GM23338 (cell line): ENCODE measurements around the gene ITGAV. TPM values are rescaled to one million over a fixed set of nuclear protein-coding genes. Genes with fewer than 3 reads are reported as not detected.

Experiments
- JUNB ChIP-seq: IDR thresholded peaks from one replicate; pipeline ENCODE4 v1.6.1; 2016; ENCODE audit warnings: antibody characterized with exemption; ENCODE audit not compliant: unreplicated experiment
- ZNF331 ChIP-seq: fragments of 250-450 bp; sonication (Bioruptor Pico); IDR thresholded peaks from 2 replicates; pipeline ENCODE4 v1.5.0; 2020; ENCODE audit warnings: low read depth, mild to moderate bottlenecking, moderate library complexity
- polyA plus RNA-seq: library from polyadenylated mRNA; unstranded; fragments of >200 nt; fragmentation: Nextera tagmentation; extraction: Ambion mirVana; gene quantifications from 2 replicates; pipeline ENCODE4 v1.2.1, GENCODE V29; 2016
- total RNA-seq: library from RNA; depleted of rRNA; stranded (reverse); fragments of >200 nt; shearing (Covaris generic); gene quantifications from 2 replicates; pipeline ENCODE4 v1.2.3, GENCODE V29; 2014
- TF ChIP-seq, protein P1 (sequence below): fragments of 250-450 bp; sonication (Bioruptor Pico); IDR thresholded peaks from 2 replicates; pipeline ENCODE4 v1.5.0; 2020; ENCODE audit warnings: mild to moderate bottlenecking, moderate library complexity
- TF ChIP-seq, protein P2 (sequence below), 2 experiments: fragments of 200-600 bp in 1 of 2; sonication (generic) in 1 of 2; conservative IDR thresholded peaks; 2 replicates each; pipeline versions ENCODE4 v1.5.1 to v1.6.1; 2016 to 2017; ENCODE audit warnings: antibody characterized with exemption in 2 of 2, low read depth in 2 of 2, mild to moderate bottlenecking in 2 of 2, moderate library complexity in 1 of 2
- TF ChIP-seq, protein P3 (sequence below): IDR thresholded peaks from 2 replicates; pipeline ENCODE4 v1.6.1; 2016; ENCODE audit warnings: antibody characterized with exemption

The ITGAV gene
- total and polyA plus RNA-seq, 2 experiments from 2014 or later, result 9.1 to 56.5 TPM

DNA sequence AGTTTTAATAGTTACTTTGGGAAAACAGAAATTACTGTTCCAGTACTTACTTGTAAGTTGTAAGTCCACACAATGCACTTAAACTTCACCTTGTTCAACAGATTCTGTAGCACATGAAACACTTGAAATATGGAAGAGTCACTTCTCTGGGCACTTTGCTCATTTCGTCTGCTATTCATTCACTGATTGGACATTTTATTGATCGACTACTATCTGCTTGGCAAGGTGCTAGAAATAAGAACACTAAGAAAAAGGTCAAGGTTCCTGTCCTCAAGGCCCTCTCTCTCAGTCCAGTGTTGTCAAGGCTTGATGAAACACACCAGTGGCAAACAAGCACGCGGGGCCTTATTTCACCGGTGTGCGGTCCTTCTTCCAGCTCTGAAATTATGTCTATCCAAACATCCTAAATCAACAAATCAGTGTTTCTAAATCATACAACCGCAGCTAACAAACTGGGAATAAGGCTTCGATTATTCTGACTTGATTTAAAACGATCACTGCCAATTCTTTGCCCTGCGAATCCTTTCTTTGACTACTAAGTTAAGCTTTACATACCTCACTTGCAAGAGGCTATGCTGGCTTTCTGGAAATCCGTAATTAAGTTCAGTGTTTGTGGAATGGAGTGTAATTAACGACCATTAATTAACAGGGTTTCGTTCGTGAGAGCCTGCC is 780 bp upstream of the ITGAV start (continued):
- TF ChIP-seq, protein P1, sequence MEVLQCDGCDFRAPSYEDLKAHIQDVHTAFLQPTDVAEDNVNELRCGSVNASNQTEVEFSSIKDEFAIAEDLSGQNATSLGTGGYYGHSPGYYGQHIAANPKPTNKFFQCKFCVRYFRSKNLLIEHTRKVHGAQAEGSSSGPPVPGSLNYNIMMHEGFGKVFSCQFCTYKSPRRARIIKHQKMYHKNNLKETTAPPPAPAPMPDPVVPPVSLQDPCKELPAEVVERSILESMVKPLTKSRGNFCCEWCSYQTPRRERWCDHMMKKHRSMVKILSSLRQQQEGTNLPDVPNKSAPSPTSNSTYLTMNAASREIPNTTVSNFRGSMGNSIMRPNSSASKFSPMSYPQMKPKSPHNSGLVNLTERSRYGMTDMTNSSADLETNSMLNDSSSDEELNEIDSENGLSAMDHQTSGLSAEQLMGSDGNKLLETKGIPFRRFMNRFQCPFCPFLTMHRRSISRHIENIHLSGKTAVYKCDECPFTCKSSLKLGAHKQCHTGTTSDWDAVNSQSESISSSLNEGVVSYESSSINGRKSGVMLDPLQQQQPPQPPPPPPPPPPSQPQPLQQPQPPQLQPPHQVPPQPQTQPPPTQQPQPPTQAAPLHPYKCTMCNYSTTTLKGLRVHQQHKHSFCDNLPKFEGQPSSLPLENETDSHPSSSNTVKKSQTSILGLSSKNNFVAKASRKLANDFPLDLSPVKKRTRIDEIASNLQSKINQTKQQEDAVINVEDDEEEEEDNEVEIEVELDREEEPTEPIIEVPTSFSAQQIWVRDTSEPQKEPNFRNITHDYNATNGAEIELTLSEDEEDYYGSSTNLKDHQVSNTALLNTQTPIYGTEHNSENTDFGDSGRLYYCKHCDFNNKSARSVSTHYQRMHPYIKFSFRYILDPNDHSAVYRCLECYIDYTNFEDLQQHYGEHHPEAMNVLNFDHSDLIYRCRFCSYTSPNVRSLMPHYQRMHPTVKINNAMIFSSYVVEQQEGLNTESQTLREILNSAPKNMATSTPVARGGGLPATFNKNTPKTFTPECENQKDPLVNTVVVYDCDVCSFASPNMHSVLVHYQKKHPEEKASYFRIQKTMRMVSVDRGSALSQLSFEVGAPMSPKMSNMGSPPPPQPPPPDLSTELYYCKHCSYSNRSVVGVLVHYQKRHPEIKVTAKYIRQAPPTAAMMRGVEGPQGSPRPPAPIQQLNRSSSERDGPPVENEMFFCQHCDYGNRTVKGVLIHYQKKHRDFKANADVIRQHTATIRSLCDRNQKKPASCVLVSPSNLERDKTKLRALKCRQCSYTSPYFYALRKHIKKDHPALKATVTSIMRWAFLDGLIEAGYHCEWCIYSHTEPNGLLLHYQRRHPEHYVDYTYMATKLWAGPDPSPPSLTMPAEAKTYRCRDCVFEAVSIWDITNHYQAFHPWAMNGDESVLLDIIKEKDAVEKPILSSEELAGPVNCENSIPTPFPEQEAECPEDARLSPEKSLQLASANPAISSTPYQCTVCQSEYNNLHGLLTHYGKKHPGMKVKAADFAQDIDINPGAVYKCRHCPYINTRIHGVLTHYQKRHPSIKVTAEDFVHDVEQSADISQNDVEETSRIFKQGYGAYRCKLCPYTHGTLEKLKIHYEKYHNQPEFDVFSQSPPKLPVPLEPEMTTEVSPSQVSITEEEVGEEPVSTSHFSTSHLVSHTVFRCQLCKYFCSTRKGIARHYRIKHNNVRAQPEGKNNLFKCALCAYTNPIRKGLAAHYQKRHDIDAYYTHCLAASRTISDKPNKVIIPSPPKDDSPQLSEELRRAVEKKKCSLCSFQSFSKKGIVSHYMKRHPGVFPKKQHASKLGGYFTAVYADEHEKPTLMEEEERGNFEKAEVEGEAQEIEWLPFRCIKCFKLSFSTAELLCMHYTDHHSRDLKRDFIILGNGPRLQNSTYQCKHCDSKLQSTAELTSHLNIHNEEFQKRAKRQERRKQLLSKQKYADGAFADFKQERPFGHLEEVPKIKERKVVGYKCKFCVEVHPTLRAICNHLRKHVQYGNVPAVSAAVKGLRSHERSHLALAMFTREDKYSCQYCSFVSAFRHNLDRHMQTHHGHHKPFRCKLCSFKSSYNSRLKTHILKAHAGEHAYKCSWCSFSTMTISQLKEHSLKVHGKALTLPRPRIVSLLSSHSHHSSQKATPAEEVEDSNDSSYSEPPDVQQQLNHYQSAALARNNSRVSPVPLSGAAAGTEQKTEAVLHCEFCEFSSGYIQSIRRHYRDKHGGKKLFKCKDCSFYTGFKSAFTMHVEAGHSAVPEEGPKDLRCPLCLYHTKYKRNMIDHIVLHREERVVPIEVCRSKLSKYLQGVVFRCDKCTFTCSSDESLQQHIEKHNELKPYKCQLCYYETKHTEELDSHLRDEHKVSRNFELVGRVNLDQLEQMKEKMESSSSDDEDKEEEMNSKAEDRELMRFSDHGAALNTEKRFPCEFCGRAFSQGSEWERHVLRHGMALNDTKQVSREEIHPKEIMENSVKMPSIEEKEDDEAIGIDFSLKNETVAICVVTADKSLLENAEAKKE, result no peak
- TF ChIP-seq, protein P2, sequence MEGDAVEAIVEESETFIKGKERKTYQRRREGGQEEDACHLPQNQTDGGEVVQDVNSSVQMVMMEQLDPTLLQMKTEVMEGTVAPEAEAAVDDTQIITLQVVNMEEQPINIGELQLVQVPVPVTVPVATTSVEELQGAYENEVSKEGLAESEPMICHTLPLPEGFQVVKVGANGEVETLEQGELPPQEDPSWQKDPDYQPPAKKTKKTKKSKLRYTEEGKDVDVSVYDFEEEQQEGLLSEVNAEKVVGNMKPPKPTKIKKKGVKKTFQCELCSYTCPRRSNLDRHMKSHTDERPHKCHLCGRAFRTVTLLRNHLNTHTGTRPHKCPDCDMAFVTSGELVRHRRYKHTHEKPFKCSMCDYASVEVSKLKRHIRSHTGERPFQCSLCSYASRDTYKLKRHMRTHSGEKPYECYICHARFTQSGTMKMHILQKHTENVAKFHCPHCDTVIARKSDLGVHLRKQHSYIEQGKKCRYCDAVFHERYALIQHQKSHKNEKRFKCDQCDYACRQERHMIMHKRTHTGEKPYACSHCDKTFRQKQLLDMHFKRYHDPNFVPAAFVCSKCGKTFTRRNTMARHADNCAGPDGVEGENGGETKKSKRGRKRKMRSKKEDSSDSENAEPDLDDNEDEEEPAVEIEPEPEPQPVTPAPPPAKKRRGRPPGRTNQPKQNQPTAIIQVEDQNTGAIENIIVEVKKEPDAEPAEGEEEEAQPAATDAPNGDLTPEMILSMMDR (conservative IDR thresholded peaks at IDR 0.05; ENCODE audit: low read depth in 2 of 2), result no peak
- TF ChIP-seq JUNB (no peak), ZNF331 (CRISPR knock-in tag) (no peak)
- TF ChIP-seq, protein P3, sequence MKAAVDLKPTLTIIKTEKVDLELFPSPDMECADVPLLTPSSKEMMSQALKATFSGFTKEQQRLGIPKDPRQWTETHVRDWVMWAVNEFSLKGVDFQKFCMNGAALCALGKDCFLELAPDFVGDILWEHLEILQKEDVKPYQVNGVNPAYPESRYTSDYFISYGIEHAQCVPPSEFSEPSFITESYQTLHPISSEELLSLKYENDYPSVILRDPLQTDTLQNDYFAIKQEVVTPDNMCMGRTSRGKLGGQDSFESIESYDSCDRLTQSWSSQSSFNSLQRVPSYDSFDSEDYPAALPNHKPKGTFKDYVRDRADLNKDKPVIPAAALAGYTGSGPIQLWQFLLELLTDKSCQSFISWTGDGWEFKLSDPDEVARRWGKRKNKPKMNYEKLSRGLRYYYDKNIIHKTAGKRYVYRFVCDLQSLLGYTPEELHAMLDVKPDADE, result no peak
